Activated CD8-positive, alpha-beta memory T cell treated with anti-CD3 and anti-CD28 coated beads, Interleukin-2, amount 50 U/mL, for 1 hour (primary cell): ENCODE results near the gene IL4I1.

ENCODE experiments used
- DNase-seq: peaks from one replicate; pipeline ENCODE4 v3.0.0-alpha.2; 2020; ENCODE audit errors: extremely low read depth

IL4I1 gene

GRCh38 chr19:49895566-49896297 is 955 bp downstream of the IL4I1 start:
- DNase-seq, result no peak

DNA sequence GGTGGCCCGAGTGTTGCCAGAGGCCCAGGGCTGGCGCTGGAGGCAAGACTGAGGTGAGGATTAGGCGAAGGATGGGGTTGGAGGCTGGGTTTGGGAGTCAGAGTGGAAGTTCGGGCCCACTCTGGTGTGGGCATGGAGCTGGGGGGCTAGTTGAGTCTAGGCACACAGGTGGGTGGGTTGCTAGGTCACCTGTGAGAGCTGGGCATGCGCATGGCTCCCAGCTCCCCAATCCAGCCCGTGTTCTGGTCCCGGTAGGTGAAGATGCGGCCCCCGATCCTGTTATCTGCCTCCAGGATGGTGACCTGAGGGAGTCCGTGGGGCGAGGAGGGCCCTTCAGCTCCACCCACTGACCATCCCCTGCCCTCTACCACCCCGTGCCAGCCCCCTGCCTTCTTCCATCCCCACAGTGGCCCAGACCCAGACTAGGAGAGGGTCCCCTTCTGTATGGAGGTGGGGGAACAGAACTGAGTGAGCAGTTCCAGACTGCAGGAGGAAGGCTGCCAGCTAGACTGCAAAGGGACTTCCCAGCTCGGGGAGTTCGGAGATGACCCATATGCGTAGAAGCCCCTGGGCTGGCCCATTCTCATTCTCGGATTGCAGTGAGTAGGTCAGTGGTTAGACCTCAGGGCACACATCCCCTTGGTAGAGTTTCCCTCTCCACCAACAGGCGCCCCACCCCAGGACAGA is 1.7 kb downstream of the IL4I1 start:
- DNase-seq, result no peak

GRCh38 chr19:49894011-49894664 is 2.5 kb downstream of the IL4I1 start:
- DNase-seq, result no peak

DNA sequence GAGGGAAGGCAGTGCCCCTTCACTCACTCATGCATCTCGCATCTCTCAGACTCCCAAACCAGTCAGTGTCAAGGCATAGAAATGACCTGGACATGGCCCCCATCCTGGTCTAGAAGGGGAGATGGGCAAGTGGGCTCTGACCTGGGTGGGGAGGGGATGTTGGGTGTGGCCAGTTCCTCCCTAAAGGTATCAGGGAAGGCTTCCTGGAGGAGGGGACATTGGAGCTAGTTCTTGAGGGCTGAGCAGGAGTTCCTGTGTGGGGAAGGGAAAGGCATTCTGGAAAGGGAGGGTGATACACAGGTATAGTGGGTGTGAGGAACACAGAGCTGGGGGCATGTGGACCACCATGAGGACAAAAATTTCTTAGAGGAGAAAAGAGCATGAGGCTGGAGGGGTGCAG is 4.0 kb downstream of the IL4I1 start:
- no peak for DNase-seq

GRCh38 chr19:49891393-49891792 is 5.3 kb downstream of the IL4I1 start:
- DNase-seq, result no peak

- no peak for DNase-seq
These were observed 6.1 kb downstream of the IL4I1 start for GRCh38 chr19:49890349-49891311.

- DNase-seq, result no peak
These were observed 6.9 kb downstream of the IL4I1 start for GRCh38 chr19:49889687-49890348.

DNA sequence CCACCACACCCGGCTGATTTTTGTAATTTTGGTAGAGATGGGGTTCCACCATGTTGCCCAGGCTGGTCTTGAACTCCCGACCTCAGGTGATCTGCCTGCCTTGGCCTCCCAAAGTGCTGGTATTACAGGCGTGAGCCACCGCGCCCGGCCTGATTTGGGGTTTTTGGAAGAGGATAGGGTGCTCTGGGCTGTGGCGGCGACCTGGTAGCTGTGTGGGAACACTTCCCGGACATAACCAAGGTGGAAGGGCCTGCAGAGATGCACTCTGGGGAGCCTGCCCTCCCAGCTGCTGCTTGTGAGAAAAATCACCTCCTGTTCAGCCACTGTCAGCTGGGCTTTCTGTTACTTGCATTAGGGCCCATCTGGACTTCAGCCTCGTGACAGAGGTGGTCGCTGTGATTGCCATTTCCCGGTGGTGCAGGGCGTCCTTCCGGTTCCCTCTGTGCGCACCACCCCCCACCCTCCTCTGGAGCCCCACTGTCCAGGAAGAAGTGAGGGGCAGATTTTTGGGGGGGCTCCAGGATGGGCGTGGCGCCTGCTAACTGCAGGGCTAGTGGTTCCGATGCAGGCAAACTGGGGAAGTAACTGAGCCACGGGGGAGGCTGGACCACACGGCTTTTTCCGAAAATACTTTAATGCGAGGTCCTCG is 7.5 kb downstream of the IL4I1 start:
- DNase-seq, result no peak

DNA sequence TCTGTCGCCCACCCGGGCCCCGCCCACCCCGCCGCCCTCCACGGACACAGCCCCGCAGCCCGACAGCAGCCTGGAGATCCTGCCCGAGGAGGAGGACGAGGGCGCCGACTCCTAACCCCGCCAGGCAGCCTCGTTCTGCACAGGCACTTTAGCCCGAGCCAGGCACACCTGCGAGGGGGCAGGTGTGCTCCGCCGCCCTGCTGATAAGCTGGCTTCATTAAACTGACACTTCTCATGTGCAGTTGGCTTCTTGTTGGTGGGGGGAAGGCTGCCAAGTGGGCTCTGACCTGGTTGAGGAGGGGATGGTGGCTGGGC is 8.2 kb downstream of the IL4I1 start:
- DNase-seq, result no peak

DNA sequence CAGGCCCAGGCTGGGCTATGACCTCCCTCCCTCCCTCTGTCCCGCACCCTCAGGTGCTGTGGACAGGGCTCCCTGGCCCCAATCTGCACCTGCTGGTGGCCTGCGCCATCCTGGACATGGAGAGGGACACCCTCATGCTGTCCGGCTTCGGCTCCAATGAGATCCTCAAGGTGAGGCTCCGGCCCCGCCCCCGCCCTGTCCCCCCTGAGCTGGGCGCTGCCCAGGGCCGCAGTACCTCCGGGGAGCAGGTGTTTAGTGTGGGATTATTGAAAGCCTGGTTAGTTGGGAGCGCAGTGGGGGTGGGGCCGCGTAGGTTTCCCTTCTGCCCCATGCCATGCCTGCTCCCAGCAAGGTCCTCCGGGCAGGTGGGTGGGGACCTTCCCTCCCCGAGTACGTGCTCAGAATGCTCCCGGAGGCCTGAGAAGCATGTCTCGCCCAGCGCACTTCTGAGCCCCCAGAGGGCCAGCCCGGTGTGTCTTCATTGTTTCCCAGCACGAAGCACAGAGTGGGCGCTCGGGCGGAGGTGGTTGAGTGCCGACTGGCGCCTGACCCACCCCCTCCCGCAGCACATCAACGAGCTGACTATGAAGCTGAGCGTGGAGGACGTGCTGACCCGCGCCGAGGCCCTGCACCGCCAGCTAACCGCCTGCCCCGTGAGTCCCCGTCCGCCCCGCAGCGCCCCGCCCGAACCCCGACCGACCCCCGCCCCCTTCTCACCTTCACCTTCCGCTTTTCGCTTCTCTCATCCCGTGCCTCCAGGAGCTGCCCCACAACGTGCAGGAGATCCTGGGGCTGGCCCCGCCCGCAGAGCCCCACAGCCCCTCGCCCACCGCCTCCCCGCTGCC is 8.8 kb downstream of the IL4I1 start:
- DNase-seq, result no peak

- DNase-seq, result no peak
These were observed 9.5 kb downstream of the IL4I1 start for GRCh38 chr19:49887037-49887664.

DNA sequence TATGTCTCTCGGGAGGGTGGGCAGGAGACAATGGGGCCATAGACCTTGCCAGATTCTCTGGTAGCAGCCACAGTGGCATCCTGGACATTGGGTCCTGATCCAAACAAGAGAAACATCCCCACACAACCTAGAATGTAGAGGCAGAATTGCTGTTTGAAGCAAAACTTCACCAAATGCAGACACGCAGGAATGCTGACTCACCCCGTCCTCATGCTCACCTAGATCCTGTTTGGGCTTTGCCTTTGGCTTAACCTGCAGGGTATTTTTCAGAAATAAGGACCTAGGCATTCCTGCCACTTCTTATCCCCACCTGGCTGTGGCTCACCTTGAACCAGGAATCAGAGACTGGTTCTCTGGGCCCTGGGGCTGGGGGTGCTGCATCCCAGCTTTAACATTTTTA is 11.9 kb downstream of the IL4I1 start:
- no peak for DNase-seq

DNA sequence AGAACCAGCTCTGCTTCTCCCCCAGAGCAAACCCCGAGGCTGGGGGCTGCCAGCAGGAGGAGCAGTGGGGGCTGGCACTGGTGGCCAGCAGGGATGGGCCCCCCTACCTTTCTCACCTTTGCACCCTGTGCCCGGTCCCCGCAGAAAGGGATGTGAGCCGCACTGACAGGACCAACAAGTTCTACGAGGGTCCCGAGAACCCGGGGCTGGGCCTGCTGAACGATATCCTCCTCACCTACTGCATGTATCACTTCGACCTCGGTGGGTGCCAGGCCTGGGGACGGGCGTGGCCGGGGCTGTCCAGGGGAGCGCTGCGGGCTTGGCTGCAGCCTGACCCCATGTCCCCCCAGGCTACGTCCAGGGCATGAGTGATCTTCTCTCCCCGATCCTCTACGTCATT is 12.6 kb downstream of the IL4I1 start:
- no peak for DNase-seq

DNA sequence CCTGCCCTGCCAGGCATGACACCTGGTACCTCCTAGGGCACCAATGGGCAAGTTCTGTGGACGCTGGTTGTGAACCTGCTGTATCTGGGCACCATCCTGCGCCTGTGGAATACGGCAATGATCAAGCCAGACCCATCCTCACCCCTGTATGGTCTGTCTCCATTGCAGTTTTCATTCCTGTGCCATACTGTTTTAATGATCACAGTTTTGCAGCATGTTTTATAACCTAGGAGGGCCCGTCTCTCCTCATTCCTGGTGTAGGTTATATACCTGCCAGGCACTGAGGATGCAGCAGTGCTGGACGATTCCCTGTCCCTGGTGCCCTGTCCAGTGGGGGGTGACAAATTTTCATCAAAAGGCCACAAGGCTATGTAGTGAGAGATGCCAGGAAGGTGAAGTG is 13.6 kb downstream of the IL4I1 start:
- no peak for DNase-seq

DNA sequence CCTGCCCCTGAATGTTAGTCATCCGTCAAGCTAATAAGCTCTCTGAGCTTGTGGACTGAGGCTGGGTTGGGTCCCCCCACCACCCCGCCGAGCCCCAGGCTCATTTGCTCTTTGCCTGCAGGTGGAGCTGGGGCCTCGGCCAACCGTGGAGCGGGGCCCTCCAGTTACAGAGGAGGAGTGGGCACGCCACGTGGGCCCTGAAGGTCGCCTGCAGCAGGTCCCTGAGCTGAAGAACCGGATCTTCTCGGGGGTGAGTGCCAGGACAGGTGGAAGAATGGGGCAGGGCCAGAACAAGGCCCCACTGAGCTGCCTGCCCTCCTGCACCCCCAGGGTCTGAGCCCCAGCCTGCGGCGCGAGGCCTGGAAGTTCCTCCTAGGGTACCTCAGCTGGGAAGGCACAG is 14.0 kb downstream of the IL4I1 start:
- no peak for DNase-seq

GRCh38 chr19:49881672-49882394 is 14.9 kb downstream of the IL4I1 start:
- DNase-seq, result no peak

DNA sequence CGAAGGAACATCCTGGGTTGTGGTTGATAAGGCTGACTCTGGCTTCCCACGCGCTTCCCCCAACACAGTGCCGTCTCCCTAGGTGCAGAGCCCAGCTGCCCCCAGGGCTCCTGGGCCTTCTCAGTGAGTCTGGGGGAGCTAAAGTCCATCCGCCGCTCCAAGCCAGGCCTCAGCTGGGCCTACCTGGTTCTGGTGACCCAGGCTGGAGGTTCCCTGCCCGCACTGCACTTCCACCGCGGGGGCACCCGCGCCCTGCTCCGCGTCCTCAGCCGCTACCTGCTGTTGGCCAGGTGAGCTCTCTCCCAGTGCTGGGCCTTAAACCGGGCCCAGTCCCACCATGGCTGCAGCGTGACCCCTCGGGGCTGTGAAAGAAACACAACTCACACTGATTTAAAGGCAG is 15.5 kb downstream of the IL4I1 start:
- no peak for DNase-seq

DNA sequence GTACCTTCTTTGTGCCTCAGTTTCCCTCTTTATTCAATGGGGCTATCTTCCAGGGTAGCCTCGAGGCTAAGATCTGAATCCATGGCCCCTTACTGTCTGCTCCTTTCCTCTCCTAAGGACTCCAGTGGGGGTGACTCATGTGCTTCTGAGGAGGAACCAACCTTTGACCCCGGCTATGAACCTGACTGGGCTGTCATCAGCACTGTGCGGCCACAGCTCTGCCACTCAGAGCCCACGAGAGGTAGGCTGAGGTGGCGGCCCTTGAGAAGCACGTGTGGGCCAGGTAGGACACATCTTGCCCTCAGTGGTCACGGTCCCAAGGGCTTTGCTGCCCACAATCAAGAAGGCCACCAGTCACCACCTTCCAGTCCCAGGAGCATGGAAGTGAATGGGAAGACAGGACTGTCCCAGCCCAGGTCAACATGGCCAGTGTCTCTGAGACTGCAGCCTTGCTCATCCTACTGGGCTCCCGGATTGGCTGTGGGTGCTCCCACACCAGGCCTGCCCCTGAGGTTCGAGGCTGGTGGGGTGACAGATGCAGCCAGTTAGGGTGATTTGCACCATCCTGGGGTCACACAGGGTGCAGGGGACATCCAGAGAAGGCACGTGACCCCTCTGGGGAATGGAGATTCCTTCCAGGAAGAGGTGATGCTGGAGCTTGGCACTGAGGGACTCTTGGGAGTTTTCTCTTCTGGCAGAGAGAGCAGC is 16.4 kb downstream of the IL4I1 start:
- DNase-seq, result no peak
